ENCODE results near the gene BMERB1.
"Not testable (repeated sequence)": the region's sequence is repeated elsewhere in the genome, so short reads cannot be mapped to it uniquely, and the experiment has no call there.

DNA sequence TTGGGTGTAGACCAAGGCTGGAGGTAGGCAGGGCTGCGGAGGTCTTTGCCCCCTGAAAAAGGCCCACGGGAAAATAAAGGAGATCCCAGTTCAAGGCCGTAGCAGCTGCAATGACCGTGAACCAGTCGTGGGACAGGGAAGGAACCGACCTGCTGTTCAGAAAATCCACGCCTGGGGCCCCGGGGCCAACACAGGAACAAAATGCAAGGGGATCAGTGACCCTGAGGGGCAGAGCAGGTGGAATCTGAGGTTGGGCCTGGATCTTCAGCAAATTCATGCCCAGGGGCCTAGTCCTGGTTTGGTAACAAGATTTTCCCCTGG lies 37.9 kb upstream of the BMERB1 start:
- TF ChIP-seq PTBP1 (IDR thresholded peaks at IDR 0.05; ENCODE audit: low read depth, low read length); CHD1 (IDR thresholded peaks at IDR 0.05; ENCODE audit: low read length); PRPF4 (IDR thresholded peaks at IDR 0.05; ENCODE audit: insufficient read depth, low read depth, low read length, poor library complexity, severe bottlenecking); GATA2 (CRISPR knock-in tag; IDR thresholded peaks at IDR 0.05); NR3C1 (CRISPR knock-in tag; IDR thresholded peaks at IDR 0.05); BCOR (IDR thresholded peaks at IDR 0.05); ZNF263 (CRISPR knock-in tag; IDR thresholded peaks at IDR 0.05; ENCODE audit: borderline replicate concordance): not testable (repeated sequence)
- TF ChIP-seq, protein P1, sequence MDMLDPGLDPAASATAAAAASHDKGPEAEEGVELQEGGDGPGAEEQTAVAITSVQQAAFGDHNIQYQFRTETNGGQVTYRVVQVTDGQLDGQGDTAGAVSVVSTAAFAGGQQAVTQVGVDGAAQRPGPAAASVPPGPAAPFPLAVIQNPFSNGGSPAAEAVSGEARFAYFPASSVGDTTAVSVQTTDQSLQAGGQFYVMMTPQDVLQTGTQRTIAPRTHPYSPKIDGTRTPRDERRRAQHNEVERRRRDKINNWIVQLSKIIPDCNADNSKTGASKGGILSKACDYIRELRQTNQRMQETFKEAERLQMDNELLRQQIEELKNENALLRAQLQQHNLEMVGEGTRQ (CRISPR knock-in tag; IDR thresholded peaks at IDR 0.05): not testable (repeated sequence)
- TF ChIP-seq, protein P2, sequence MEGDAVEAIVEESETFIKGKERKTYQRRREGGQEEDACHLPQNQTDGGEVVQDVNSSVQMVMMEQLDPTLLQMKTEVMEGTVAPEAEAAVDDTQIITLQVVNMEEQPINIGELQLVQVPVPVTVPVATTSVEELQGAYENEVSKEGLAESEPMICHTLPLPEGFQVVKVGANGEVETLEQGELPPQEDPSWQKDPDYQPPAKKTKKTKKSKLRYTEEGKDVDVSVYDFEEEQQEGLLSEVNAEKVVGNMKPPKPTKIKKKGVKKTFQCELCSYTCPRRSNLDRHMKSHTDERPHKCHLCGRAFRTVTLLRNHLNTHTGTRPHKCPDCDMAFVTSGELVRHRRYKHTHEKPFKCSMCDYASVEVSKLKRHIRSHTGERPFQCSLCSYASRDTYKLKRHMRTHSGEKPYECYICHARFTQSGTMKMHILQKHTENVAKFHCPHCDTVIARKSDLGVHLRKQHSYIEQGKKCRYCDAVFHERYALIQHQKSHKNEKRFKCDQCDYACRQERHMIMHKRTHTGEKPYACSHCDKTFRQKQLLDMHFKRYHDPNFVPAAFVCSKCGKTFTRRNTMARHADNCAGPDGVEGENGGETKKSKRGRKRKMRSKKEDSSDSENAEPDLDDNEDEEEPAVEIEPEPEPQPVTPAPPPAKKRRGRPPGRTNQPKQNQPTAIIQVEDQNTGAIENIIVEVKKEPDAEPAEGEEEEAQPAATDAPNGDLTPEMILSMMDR (IDR thresholded peaks at IDR 0.05 in 2 of 3, conservative IDR thresholded peaks at IDR 0.05 in 1 of 3; ENCODE audit: insufficient read depth in 2 of 3, low read depth in 1 of 3, low read length in 3 of 3): not testable (repeated sequence)

All from K562 (cell line).